ENCODE measurements around the gene FN3KRP. TPM values are rescaled to one million over a fixed set of nuclear protein-coding genes. Genes with fewer than 3 reads are reported as not detected.

Gene FN3KRP
- total RNA-seq, 1 experiment from 2014 or later = 30.2 TPM

DNA sequence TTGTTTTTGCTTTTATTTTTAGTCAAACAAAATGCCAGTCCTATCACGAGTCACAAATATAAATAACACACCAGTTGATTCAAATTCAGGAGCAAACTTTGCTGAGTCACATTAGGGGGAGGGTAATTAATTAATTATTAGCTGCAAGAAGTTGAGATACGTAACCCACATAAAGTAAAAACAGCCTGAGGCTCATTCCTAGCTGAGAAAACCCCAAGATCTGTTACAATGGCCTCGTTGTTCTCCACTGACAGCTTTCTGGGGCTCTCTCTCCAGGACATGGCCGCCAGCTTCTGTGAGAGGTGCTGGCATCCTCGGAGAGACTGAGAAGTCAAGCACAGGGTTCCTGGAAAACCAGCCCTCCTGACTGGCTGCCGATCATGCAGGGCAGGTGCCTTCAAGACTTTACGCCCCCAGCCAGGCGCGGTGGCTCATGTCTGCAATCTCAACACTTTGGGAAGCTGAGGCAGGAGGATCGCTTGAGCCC is 29.1 kb upstream of the FN3KRP start:
- no peak for DNase-seq (ENCODE audit: low read depth)

DNA sequence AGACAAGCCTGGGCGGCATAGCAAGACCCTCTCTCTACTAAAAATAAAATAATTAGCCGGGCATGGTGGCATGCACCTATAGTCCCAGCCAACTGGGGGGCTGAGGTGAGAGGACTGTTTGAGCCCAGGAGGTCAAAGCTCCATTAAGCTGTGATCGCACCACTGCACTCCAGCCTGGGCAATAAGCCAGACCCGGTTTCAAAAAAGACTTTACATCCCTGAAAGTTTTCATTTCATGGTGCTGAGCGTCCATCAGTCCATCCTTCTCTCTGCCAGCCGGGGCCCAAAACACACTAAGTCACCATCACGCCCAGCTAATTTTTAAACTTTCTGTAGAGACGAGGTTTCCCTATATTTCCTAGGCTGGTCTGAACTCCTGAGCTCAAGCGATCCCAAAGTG is 28.6 kb upstream of the FN3KRP start:
- DNase-seq (ENCODE audit: low read depth) = no peak

- no peak for DNase-seq (ENCODE audit: low read depth)
Observed at GRCh38 chr17:82689077-82689476, 27.4 kb upstream of the FN3KRP start.

DNA sequence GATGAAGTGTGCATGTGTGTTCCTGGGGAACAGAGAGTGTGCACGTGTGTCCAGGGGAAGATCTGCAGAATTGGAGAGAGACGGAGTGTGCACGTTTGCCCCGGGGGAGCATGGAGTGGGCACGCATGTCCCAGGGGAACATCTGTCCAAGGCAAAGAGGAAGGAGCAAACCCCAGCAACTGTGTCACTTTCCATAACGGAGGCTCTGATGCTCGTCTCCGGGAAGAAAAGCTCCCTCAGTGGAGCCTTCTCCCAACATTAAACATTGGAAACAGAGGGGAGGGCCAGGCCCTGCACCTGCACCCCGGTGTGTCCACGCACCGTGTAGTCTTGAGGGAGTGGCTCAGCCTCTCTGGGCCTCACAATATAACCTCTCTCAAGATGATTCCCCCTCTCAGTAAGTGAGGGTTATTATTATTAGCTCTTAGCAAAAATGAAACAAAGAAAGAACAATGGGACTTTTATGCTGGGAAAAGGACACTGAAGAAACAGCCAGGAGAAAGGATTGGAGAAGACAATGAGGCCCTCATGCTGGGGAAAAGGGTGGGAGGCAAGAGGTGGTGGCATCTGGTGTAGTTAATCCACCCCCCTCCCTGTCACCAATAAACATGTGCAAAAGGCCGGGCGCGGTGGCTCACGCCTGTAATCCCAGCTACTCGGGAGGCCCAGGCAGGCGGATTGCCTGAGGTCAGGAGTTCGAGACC is 25.6 kb upstream of the FN3KRP start:
- no peak for DNase-seq (ENCODE audit: low read depth)

DNA sequence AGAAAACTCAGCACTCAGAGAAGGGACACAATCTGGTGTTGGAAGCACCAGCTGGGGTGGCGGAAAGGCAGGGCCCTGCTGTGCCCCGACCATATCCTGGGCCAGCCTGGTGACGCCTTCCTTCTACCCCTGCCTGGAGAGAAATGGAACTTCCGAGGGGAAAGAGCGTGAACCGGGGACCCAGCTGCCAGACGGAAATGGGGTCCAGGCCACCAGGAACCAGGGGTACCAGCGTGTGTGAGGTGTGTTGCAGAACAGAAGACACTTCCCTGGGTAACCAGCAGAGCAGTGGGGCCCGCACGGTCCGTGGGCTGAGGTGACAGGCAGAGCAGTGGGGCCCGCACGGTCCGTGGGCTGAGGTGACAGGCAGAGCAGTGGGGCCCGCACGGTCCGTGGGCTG is 24.8 kb upstream of the FN3KRP start:
- no peak for DNase-seq (ENCODE audit: low read depth)

DNA sequence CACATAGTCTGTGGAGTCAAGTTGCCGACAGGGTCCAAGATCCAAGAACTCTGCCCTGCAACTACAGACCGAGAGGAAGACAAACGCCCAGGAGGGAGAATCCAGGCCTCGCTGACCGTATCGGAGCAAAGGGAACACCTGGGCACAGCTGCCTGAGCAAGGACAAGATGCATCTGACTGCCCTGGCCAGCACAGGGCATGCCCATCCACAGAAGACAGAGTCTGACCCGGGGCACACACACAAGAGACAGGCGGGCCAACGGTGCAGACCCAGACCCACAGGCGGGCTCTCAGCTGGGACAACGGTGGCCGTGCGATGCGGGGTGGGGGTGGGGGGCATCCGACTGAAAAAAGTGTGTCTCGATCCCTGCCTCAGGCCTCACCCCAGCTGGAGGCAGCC is 24.2 kb upstream of the FN3KRP start:
- no peak for DNase-seq (ENCODE audit: low read depth)

GRCh38 chr17:82693168-82693867 is 23.2 kb upstream of the FN3KRP start:
- no peak for DNase-seq (ENCODE audit: low read depth)

- DNase-seq (ENCODE audit: low read depth) = no peak
Observed at GRCh38 chr17:82694647-82695046, 21.9 kb upstream of the FN3KRP start.

DNA sequence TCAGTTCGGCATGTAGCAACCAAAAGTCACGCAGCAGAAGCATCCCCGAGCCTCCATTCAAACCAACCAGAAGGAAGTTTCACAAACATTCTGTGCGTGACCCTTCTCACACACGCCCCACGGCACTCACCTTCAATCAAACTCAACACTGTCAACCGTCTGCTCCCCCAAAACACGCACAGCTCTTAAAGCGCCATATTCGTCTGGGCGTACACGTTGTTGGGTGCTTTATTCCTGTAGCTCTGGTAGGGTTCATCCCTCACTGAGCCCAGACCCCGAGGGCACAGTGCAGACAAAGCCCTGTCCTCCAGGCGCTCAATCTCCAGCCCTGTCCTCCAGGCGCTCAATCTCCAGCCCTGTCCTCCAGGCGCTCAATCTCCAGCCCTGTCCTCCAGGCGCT is 20.2 kb upstream of the FN3KRP start:
- no peak for DNase-seq (ENCODE audit: low read depth)

GRCh38 chr17:82696916-82697807 is 19.3 kb upstream of the FN3KRP start:
- no peak for DNase-seq (ENCODE audit: low read depth)

DNA sequence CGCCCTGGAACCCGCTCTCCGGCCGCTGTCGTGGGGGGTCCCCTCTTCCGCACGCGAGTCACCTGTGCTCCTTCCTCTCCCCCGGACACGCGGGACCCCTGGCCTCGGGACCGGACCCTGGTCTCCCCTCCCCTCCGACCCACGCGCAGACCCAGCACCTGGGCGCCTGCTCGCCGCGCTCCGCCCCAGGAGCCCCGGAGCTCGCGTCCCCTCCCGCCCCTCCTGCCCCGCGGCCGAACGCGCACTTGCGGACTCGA is 18.8 kb upstream of the FN3KRP start:
- no peak for DNase-seq (ENCODE audit: low read depth)

- peak; percentile 99 for DNase-seq (ENCODE audit: low read depth)
Observed at GRCh38 chr17:82698065-82698973, 18.2 kb upstream of the FN3KRP start, which contains the start of gene RAB40B. TSS of gene RAB40B (minus strand) at chr17:82698698. CDS start at chr17:82698596, 102 bp downstream.

GRCh38 chr17:82698974-82699442 is 17.5 kb upstream of the FN3KRP start:
- DNase-seq (ENCODE audit: low read depth) = no peak

DNA sequence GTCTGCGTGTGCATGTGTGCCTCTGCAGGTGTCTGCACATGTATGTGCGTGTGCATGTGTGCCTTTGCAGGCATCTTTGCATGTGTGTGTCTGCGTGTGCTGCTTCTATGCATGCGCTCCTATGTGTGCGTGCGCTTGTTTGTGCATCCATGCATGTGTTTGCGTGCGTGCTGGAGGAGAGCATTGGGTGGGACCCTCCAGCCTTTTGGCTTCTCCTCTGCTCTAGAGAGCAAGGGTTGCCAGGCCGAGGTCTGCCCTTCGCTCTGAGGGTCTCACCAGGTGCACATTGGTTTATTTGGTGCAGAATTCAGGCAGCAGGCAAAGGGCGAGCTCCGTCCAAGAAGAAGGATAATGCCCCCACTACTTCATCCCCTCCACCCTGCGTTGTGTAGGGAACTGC is 17.0 kb upstream of the FN3KRP start:
- DNase-seq (ENCODE audit: low read depth) = no peak

- DNase-seq (ENCODE audit: low read depth) = no peak
Observed at GRCh38 chr17:82702231-82702927, 14.1 kb upstream of the FN3KRP start.

GRCh38 chr17:82703036-82703745 is 13.3 kb upstream of the FN3KRP start:
- DNase-seq (ENCODE audit: low read depth) = no peak

GRCh38 chr17:82703935-82704865 is 12.3 kb upstream of the FN3KRP start:
- DNase-seq (ENCODE audit: low read depth) = no peak

- no peak for DNase-seq (ENCODE audit: low read depth)
Observed at GRCh38 chr17:82704886-82705285, 11.6 kb upstream of the FN3KRP start.

DNA sequence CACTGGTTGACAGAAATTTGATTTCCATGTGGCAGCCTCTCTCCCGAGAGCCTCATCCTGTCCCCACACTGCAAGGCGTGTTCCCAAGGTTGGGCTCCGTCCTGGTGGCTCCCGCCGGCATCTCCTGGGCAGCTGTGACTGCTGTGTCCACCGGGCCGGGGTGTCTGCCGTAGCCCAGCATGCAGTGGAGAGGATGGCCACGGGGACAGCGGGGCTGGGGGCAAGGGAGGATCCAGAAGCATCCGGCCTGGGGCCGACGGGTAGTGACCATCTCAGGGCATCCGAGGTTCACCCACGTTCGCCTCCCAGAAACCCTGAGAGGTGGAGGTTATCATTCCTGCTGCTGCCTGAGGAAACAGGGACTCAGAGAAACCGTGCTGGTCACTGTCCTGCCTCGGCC is 10.8 kb upstream of the FN3KRP start:
- no peak for DNase-seq (ENCODE audit: low read depth)
